K562 (cell line): Measurements from ENCODE around the gene NGDN. TPM values are rescaled to one million over a fixed set of nuclear protein-coding genes. Genes with fewer than 3 reads are reported as not detected.

Source experiments
- ATAC-seq: fragments of 200-7000 bp; cut with Tn5 transposase; 3 replicates; pipeline ENCODE4 v1.9.1; 2020; ENCODE audit warnings: moderate library complexity
- BruUV-seq: library from RNA; stranded (reverse); fragments of 400-500 nt; replicated peaks from 2 replicates; lab custom pipeline; 2021; lab: Mats Ljungman, UMichigan
- CTCF ChIA-PET: fragments of 300-600 bp; formaldehyde crosslinking; extraction: SDS; loops from one replicate; lab custom pipeline; 2021; ENCODE audit warnings: low intra/inter-chr PET ratio; lab: Yijun Ruan, JAX
- POLR2A ChIA-PET: fragments of 300-600, 350-650 bp; sonication (Branson Sonifier 250); formaldehyde crosslinking; extraction: SDS; loops from one replicate; lab custom pipeline; 2021; ENCODE audit warnings: antibody characterized with exemption, inconsistent platforms; lab: Yijun Ruan, JAX
- DNase-seq, 4 experiments: peaks; one replicate each; pipeline versions ENCODE4 v3.0.0 to v3.0.0-alpha.2; 2011 to 2018; ENCODE audit warnings: low spot score in 3 of 4, mixed read lengths in 3 of 4; ENCODE audit errors: extremely low read depth in 1 of 4
- FAIRE-seq: peaks from 2 replicates; lab custom pipeline; 2011; peaks lifted over from hg19 to GRCh38; lab: Jason Lieb, UNC
- H2AFZ ChIP-seq: 2 replicates; pipeline ENCODE4 v1.6.0; 2011; ENCODE audit warnings: low read depth, low read length, control low read depth, inconsistent platforms
- H3K27ac ChIP-seq: fragments of 200-600 bp; 3 replicates; pipeline ENCODE4 v1.8.0; 2011; ENCODE audit warnings: low read depth, mild to moderate bottlenecking, control low read depth, inconsistent platforms, low read length, moderate library complexity, mixed read lengths; ENCODE audit errors: extremely low read depth
- H3K27me3 ChIP-seq, 2 experiments: fragments of 300-600 bp in 1 of 2; 2 replicates in 1 of 2; 3 replicates in 1 of 2; pipeline versions ENCODE4 v1.6.0 to v1.8.0; 2011; ENCODE audit warnings: inconsistent platforms in 2 of 2, low read length in 2 of 2, mild to moderate bottlenecking in 1 of 2, mixed read lengths in 1 of 2, moderate library complexity in 1 of 2; ENCODE audit not compliant: control insufficient read depth in 2 of 2, insufficient read depth in 2 of 2
- H3K36me3 ChIP-seq: fragments of 300-600 bp; 3 replicates; pipeline ENCODE4 v1.8.0; 2011; ENCODE audit warnings: mild to moderate bottlenecking, low read length, inconsistent platforms; ENCODE audit not compliant: control insufficient read depth, insufficient read depth
- H3K4me1 ChIP-seq, 2 experiments: fragments of 200-600 bp in 1 of 2; replicated peaks in 1 of 2; 2 replicates in 1 of 2; 3 replicates in 1 of 2; pipeline versions ENCODE4 v1.5.1 to v1.8.0; 2011; ENCODE audit warnings: inconsistent platforms in 2 of 2, low read length in 2 of 2, mild to moderate bottlenecking in 1 of 2, mixed read lengths in 1 of 2, moderate library complexity in 1 of 2; ENCODE audit not compliant: control insufficient read depth in 2 of 2, insufficient read depth in 2 of 2
- H3K4me2 ChIP-seq: 2 replicates; pipeline ENCODE4 v1.6.1; 2011; ENCODE audit warnings: low read length, control low read depth, inconsistent platforms, mixed read lengths; ENCODE audit not compliant: insufficient read depth
- H3K4me3 ChIP-seq: fragments of 200-600 bp; sonication (generic), shearing (Covaris generic); 2 replicates; pipeline ENCODE4 v1.5.1; 2016; ENCODE audit warnings: control low read depth, inconsistent platforms
- H3K79me2 ChIP-seq: fragments of 200-600 bp; 3 replicates; pipeline ENCODE4 v1.8.0; 2011; ENCODE audit warnings: low read length, inconsistent platforms; ENCODE audit not compliant: control insufficient read depth, insufficient read depth
- H3K9ac ChIP-seq, 2 experiments: 2 replicates each; pipeline versions ENCODE4 v1.6.0 to v1.6.1; 2011; ENCODE audit warnings: low read depth in 2 of 2, low read length in 2 of 2, control low read depth in 1 of 2, inconsistent platforms in 1 of 2, mild to moderate bottlenecking in 1 of 2, mixed read lengths in 1 of 2; ENCODE audit not compliant: insufficient read depth in 1 of 2
- H3K9me1 ChIP-seq: one replicate; pipeline ENCODE4 v1.6.0; 2011; ENCODE audit warnings: inconsistent platforms, mild to moderate bottlenecking, low read length, moderate library complexity; ENCODE audit not compliant: control insufficient read depth, insufficient read depth
- H3K9me3 ChIP-seq: replicated peaks from 2 replicates; pipeline ENCODE4 v1.5.1; 2011; ENCODE audit warnings: low read depth, low read length, inconsistent platforms; ENCODE audit not compliant: control insufficient read depth, insufficient read depth
- H4K20me1 ChIP-seq: replicated peaks from 2 replicates; pipeline ENCODE4 v1.6.1; 2011; ENCODE audit warnings: low read length, inconsistent platforms, mixed read lengths; ENCODE audit not compliant: control insufficient read depth, insufficient read depth
- BCL6 ChIP-seq: fragments of 250-450 bp; sonication (Bioruptor Pico); IDR thresholded peaks from 2 replicates; pipeline ENCODE4 v1.4.0; 2020
- BRF2 ChIP-seq: IDR thresholded peaks from 3 replicates; pipeline ENCODE4 v1.6.1; 2011; ENCODE audit warnings: borderline replicate concordance, mild to moderate bottlenecking; ENCODE audit not compliant: insufficient read length, insufficient read depth
- CCAR2 ChIP-seq: fragments of 200-400 bp; formaldehyde crosslinking; IDR thresholded peaks from 2 replicates; pipeline ENCODE4 v1.6.1; 2017; ENCODE audit warnings: mild to moderate bottlenecking, low read depth, low read length
- CEBPZ ChIP-seq: fragments of 150-350 bp; IDR thresholded peaks from 2 replicates; pipeline ENCODE4 v1.6.1; 2014; ENCODE audit warnings: low read depth, mild to moderate bottlenecking, low read length, borderline replicate concordance
- CREB3L1 ChIP-seq: fragments of 450-650 bp; IDR thresholded peaks from 2 replicates; pipeline ENCODE4 v1.6.1; 2014; ENCODE audit warnings: low read depth, mild to moderate bottlenecking, moderate library complexity, borderline replicate concordance
- EP400 ChIP-seq: fragments of 450-650 bp; IDR thresholded peaks from 2 replicates; pipeline ENCODE4 v1.6.1; 2017; ENCODE audit warnings: antibody characterized with exemption, mild to moderate bottlenecking, moderate library complexity
- GTF2A2 ChIP-seq: IDR thresholded peaks from 2 replicates; pipeline ENCODE4 v1.6.1; 2016; ENCODE audit warnings: mild to moderate bottlenecking, missing genetic modification characterization, missing compliant biosample characterization
- HNRNPK ChIP-seq: fragments of 200-400 bp; formaldehyde crosslinking; IDR thresholded peaks from one replicate; pipeline ENCODE4 v1.6.1; 2018; ENCODE audit warnings: mild to moderate bottlenecking, low read depth, low read length; ENCODE audit not compliant: poor library complexity, severe bottlenecking
- RFX7 ChIP-seq: fragments of 250-450 bp; sonication (Bioruptor Pico); IDR thresholded peaks from 2 replicates; pipeline ENCODE4 v1.5.1; 2021; ENCODE audit warnings: mild to moderate bottlenecking
- SOX6 ChIP-seq: fragments of 450-650 bp; IDR thresholded peaks from 2 replicates; pipeline ENCODE4 v1.6.1; 2014; ENCODE audit warnings: mild to moderate bottlenecking
- TAF15 ChIP-seq: fragments of 200-400 bp; formaldehyde crosslinking; IDR thresholded peaks from 2 replicates; pipeline ENCODE4 v1.6.1; 2017; ENCODE audit warnings: mild to moderate bottlenecking, low read depth, low read length, moderate library complexity
- TAF9B ChIP-seq: fragments of 450-650 bp; IDR thresholded peaks from 2 replicates; pipeline ENCODE4 v1.6.1; 2018; ENCODE audit warnings: mild to moderate bottlenecking; ENCODE audit not compliant: partially characterized antibody
- TRIM25 ChIP-seq: fragments of 450-650 bp; IDR thresholded peaks from 2 replicates; pipeline ENCODE4 v1.7.0; 2016; ENCODE audit warnings: borderline replicate concordance
- WHSC1 ChIP-seq: IDR thresholded peaks from one replicate; pipeline ENCODE4 v1.6.1; 2012; ENCODE audit warnings: low read length, control low read depth, inconsistent platforms
- ZC3H4 ChIP-seq: sonication (generic); formaldehyde crosslinking; IDR thresholded peaks from 2 replicates; pipeline ENCODE4 v1.9.0; 2021; ENCODE audit warnings: missing genetic modification reagents, borderline replicate concordance
- ZKSCAN3 ChIP-seq: fragments of 250-450 bp; sonication (Bioruptor Pico); IDR thresholded peaks from 2 replicates; pipeline ENCODE4 v1.4.0; 2020
- ZNF507 ChIP-seq: conservative IDR thresholded peaks from 2 replicates; pipeline ENCODE4 v1.6.1; 2017; ENCODE audit warnings: missing genetic modification characterization, missing compliant biosample characterization
- WGBS: fragments of 100-300 bp; shearing (Covaris generic); methylation state at CpG from one replicate; pipeline ENCODE4 v1.1.6; 2016; ENCODE audit warnings: low coverage, mixed read lengths; ENCODE audit not compliant: insufficient coverage; ENCODE audit errors: missing lambda C conversion rate; 5-methylcytosine and 5-hydroxymethylcytosine counted together
- in situ Hi-C: fragments of 300-500 bp; cut with MboI; formaldehyde crosslinking; loops from 4 replicates; pipeline ENCODE4 v1.15.0; 2018; ENCODE audit warnings: inconsistent platforms, mixed read lengths
- intact Hi-C: fragments of 100-400 bp; cut with micrococcal nuclease; formaldehyde crosslinking; loops from 2 replicates; pipeline ENCODE4 v1.14.2; 2022
- polyA plus RNA-seq, 8 experiments: library from polyadenylated mRNA; depleted of rRNA in 4 of 8; stranded (reverse) in 5 of 8; unstranded in 3 of 8; fragments of >200 nt; fragmentation: Nextera tagmentation in 2 of 8; fragmentation: Illumina TruSeq in 1 of 8; extraction: Ambion mirVana in 2 of 8; extraction: Trizol in 1 of 8; gene quantifications; 2 replicates each; pipeline versions ENCODE4 v1.2.1 to v1.2.3, GENCODE V29; 2011 to 2014; ENCODE audit warnings: inconsistent platforms in 1 of 8, missing spikeins in 1 of 8
- total RNA-seq, 7 experiments: library from RNA; depleted of rRNA in 6 of 7; stranded (reverse); fragments of >200 nt in 6 of 7; fragmentation: Illumina TruSeq in 2 of 7; extraction: Trizol in 2 of 7; gene quantifications; 2 replicates each; pipeline versions ENCODE4 v1.2.1 to v1.2.3, GENCODE V29; 2011 to 2021; ENCODE audit warnings: low replicate concordance in 1 of 7

Gene NGDN
- total and polyA plus RNA-seq, 9 of the 15 experiments (the other 6 are each of a cell fraction or from before 2014, with no cell fraction given), result 42.9 to 195 (median 74.9) TPM

GRCh38 chr14:23512156-23512555 is 42.7 kb downstream of the NGDN start:
- intact Hi-C loops, result no loop called here
- 40% methylated on average over 1 of the region's 13 CpGs for WGBS
- in situ Hi-C loops, result no loop called here
- Histone ChIP-seq H3K9me1 (no peaks in the 10 kb centered on the region), H3K9me3 (no peaks in the 10 kb centered on the region), H3K4me2 (no peak overlapping the region), H4K20me1 (no peaks in the 10 kb centered on the region), H3K9ac (no peak overlapping the region), H3K4me3 (no peak overlapping the region), H3K79me2 (no peaks in the 10 kb centered on the region), H3K27me3 (no peaks in the 10 kb centered on the region), H2AFZ (no peak overlapping the region), H3K4me1 (no peaks in the 10 kb centered on the region; a peak in 1 of 5 replicates), H3K27ac (no peak overlapping the region), H3K36me3 (no peaks in the 10 kb centered on the region)
- CTCF ChIA-PET, result no interaction called here
- no peak for FAIRE-seq
- no TSS peak for BruUV-seq
- no peak for ATAC-seq
- POLR2A ChIA-PET, result interaction anchor here (0.6 kb wide), 1 partner anchor 18 kb away, joined by 5 read pairs; no protein-coding TSS in a partner anchor
- no peak for DNase-seq
- TF ChIP-seq ZC3H4 (CRISPR knock-in tag), result no peak
- TF ChIP-seq CREB3L1, result no peak
- no peak for TF ChIP-seq TRIM25
- TF ChIP-seq ZNF507, result no peak
- TF ChIP-seq HNRNPK, result no peak
- no peak for TF ChIP-seq CEBPZ
- no peak for TF ChIP-seq ZKSCAN3
- TF ChIP-seq WHSC1, result no peak
- TF ChIP-seq TAF9B, result no peak
- TF ChIP-seq GTF2A2 (tag), result no peak
- no peak for TF ChIP-seq EP400
- no peak for TF ChIP-seq TAF15
- no peak for TF ChIP-seq CCAR2
- TF ChIP-seq SOX6, result no peak
- TF ChIP-seq RFX7 (CRISPR knock-in tag), result no peak
- TF ChIP-seq BCL6 (CRISPR knock-in tag), result no peak
- no peak for TF ChIP-seq BRF2
